Measurements from ENCODE around the gene ERF.

ERF gene

GRCh38 chr19:42254850-42255765, at the start of gene ERF:
ERF (minus strand) TSS chr19:42255128; CDS start chr19:42254999, 129 bp downstream.
- TF ChIP-seq GATA2 (IDR thresholded peaks at IDR 0.05; ENCODE audit: low read depth, low read length) (no peak), GATA3 (IDR thresholded peaks at IDR 0.05; ENCODE audit: low read depth, low read length) (no peak)

DNA sequence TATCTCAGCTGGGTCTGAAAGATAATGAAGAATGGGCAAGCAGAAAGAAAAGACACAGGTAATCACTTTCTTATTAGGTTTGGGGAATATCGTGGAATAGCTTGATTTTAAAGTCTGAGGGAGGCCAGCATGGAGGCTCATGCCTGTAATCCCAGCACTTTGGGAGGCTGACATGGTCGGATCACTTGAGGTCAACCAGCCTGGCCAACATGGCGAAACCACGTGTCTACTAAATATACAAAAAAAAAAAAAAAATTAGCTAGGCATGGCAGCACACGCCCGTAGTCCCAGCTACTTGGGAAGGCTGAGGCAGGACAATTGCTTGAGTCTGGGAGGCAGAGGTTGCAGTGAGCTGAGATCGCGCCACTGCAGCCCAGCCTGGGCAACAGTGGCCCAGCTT, 48.9 kb upstream of the ERF start:
- no peak for TF ChIP-seq GATA3 (IDR thresholded peaks at IDR 0.05; ENCODE audit: low read depth, low read length)
- no peak for TF ChIP-seq GATA2 (IDR thresholded peaks at IDR 0.05; ENCODE audit: low read depth, low read length)

- TF ChIP-seq GATA3 (IDR thresholded peaks at IDR 0.05; ENCODE audit: low read depth, low read length), result no peak
- no peak for TF ChIP-seq GATA2 (IDR thresholded peaks at IDR 0.05; ENCODE audit: low read depth, low read length)
These were observed 48.2 kb upstream of the ERF start for GRCh38 chr19:42303101-42303464.

- no peak for TF ChIP-seq GATA3 (IDR thresholded peaks at IDR 0.05; ENCODE audit: low read depth, low read length)
- TF ChIP-seq GATA2 (IDR thresholded peaks at IDR 0.05; ENCODE audit: low read depth, low read length), result no peak
These were observed 46.8 kb upstream of the ERF start, which contains the start of gene PRR19 for GRCh38 chr19:42301646-42302203. PRR19 (plus strand) TSS chr19:42302132; CDS start chr19:42309585, 7,453 bp downstream.

DNA sequence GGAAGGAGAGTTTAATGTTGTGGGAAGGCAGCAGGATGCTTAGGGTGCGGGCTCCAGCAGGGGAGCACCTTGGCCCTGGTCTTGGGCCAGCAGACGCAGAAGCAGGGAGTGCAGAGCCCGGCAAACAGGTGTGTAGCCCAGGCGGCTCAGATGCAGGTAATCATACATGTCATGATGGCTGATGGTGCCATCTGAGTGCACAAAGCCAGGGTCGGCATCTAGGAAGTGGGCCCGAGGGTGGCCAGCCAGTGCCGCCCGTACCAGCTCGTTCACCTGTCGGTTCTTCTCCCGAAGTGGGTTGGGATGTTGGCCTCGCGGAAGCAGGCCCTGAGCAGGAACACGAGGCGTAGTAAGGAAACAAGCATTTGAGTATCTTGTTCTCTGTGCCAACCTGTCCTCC, 42.1 kb upstream of the ERF start:
- TF ChIP-seq GATA3 (IDR thresholded peaks at IDR 0.05; ENCODE audit: low read depth, low read length) (no peak), GATA2 (IDR thresholded peaks at IDR 0.05; ENCODE audit: low read depth, low read length) (no peak)

DNA sequence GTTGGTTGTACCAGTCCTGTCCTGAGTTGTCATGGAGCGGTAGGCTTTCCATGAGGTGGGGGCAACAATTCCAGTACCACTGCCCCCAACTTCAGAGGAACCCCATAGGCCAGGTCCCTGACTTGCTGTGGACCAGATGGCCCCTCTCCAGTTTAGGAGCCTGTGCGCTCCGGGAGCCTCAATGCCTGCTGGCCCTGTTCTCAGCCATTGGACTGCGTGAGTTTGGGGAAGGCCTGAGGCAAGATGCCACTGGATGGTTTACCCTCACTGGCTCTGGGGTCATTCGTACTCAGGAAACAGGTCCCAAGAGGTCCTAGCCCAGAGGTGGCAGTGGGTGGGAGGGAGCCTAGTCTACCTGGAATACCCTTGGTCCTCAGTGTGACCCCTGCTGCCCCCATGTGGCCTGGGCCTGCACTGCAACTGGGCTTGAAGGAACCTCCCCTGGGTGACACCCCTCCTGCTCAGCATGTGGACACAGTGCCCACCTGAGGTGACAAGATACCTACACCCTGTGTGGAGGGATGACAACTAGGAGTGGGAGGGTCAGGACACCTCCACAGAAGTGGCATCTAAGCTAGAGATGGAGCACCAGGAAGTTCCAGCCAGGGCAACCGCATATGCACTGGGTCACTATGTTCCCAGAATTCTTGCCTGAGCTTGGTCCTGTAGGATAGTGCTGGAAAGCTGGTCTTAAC, 41.0 kb upstream of the ERF start:
- TF ChIP-seq GATA2 (IDR thresholded peaks at IDR 0.05; ENCODE audit: low read depth, low read length) (no peak), GATA3 (IDR thresholded peaks at IDR 0.05; ENCODE audit: low read depth, low read length) (no peak)

DNA sequence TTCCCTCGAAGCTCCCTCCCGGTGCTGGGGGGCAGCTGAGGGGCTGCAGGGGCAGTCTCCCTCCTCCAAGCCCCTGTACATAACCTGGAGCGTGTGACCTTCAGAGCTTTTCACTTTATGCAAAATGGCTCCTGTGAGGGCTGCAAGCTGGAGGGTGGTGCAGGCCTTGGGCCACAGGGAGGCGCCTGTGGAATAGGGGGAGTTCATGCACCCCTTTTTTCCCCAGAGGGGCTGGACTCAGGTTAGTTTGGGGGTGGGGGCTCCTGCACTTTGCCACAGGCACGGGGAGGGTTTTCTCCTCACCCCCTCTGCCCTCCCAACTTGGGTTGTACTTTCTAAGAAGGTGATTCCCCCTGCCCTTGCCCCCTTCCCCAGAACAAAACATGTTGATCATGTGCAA, 40.4 kb upstream of the ERF start:
- TF ChIP-seq GATA2 (IDR thresholded peaks at IDR 0.05; ENCODE audit: low read depth, low read length) (no peak), GATA3 (IDR thresholded peaks at IDR 0.05; ENCODE audit: low read depth, low read length) (no peak)

DNA sequence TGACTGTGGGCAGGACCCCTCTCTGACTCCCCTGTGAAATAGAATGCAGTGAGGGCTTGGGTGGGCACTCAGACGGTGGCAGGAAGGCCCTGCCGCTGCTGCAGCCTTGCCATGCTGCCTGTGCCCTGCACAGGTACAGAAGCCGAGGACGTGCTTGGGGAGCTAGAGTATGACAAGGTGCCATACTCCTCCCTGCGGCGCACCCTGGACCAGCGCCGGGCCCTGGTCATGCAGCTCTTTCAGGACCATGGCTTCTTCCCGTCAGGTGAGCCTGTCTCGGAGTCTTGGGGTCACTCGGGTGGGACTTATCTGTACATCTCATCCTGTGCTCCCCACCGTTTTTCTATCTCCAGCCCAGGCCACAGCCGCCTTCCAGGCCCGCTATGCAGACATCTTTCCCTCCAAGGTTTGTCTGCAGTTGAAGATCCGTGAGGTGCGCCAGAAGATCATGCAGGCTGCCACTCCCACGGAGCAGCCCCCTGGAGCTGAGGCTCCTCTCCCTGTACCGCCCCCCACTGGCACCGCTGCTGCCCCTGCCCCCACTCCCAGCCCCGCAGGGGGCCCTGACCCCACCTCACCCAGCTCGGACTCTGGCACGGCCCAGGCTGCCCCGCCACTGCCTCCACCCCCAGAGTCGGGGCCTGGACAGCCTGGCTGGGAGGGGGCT, 39.7 kb upstream of the ERF start:
- TF ChIP-seq GATA2 (IDR thresholded peaks at IDR 0.05; ENCODE audit: low read depth, low read length) (no peak), GATA3 (IDR thresholded peaks at IDR 0.05; ENCODE audit: low read depth, low read length) (no peak)

DNA sequence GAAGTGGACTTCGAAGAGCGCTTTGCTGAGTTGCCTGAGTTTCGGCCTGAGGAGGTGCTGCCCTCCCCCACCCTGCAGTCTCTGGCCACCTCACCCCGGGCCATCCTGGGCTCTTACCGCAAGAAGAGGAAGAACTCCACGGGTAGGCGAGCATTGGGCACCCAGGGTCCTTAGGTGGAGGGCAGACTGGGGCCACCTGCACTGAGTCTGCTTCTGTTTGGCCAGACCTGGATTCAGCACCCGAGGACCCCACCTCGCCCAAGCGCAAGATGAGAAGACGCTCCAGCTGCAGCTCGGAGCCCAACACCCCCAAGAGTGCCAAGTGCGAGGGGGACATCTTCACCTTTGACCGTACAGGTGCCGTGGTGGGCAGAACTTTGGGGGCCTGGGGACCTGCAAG, 39.0 kb upstream of the ERF start:
- no peak for TF ChIP-seq GATA2 (IDR thresholded peaks at IDR 0.05; ENCODE audit: low read depth, low read length)
- TF ChIP-seq GATA3 (IDR thresholded peaks at IDR 0.05; ENCODE audit: low read depth, low read length), result no peak

DNA sequence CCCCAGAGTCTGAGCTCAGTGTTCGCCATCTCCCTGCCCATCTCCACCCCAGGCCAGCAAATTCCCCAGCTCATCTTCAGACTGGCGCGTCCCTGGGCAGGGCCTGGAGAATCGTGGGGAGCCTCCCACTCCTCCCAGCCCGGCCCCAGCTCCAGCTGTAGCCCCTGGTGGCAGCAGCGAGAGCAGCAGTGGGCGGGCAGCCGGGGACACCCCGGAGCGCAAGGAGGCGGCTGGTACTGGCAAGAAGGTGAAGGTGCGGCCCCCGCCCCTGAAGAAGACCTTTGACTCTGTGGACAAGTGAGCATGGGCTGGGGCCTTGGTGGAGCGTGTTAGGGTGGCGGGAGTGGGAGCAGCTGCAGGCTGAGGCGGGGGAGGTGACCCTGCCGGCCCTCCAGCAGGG, 38.6 kb upstream of the ERF start:
- TF ChIP-seq GATA2 (IDR thresholded peaks at IDR 0.05; ENCODE audit: low read depth, low read length), result no peak
- no peak for TF ChIP-seq GATA3 (IDR thresholded peaks at IDR 0.05; ENCODE audit: low read depth, low read length)

GRCh38 chr19:42292963-42293362, 38.0 kb upstream of the ERF start:
- TF ChIP-seq GATA2 (IDR thresholded peaks at IDR 0.05; ENCODE audit: low read depth, low read length), result no peak
- no peak for TF ChIP-seq GATA3 (IDR thresholded peaks at IDR 0.05; ENCODE audit: low read depth, low read length)

GRCh38 chr19:42292042-42292960, 37.4 kb upstream of the ERF start:
- TF ChIP-seq GATA3 (IDR thresholded peaks at IDR 0.05; ENCODE audit: low read depth, low read length) (no peak), GATA2 (IDR thresholded peaks at IDR 0.05; ENCODE audit: low read depth, low read length) (no peak)

- TF ChIP-seq GATA2 (IDR thresholded peaks at IDR 0.05; ENCODE audit: low read depth, low read length), result no peak
- TF ChIP-seq GATA3 (IDR thresholded peaks at IDR 0.05; ENCODE audit: low read depth, low read length), result no peak
These were observed 36.5 kb upstream of the ERF start for GRCh38 chr19:42291435-42291810.
